MG63 (cell line): ENCODE results near the gene SPECC1L. TPM values are rescaled to one million over a fixed set of nuclear protein-coding genes. Genes with fewer than 3 reads are reported as not detected.
"Not testable (repeated sequence)": the region's sequence is repeated elsewhere in the genome, so short reads cannot be mapped to it uniquely, and the experiment has no call there.

Experiments used
- DNase-seq: peaks from one replicate; pipeline ENCODE4 v3.0.0-alpha.2; 2020
- H3K27me3 ChIP-seq: fragments of 250-450 bp; sonication (Bioruptor Pico); 2 replicates; pipeline ENCODE4 v1.5.1; 2020; ENCODE audit warnings: mild to moderate bottlenecking, moderate library complexity
- H3K36me3 ChIP-seq: fragments of 250-450 bp; sonication (Bioruptor Pico); 2 replicates; pipeline ENCODE4 v1.5.1; 2020; ENCODE audit warnings: mild to moderate bottlenecking, moderate library complexity
- H3K4me3 ChIP-seq: fragments of 250-450 bp; sonication (Bioruptor Pico); 2 replicates; pipeline ENCODE4 v1.5.1; 2020; ENCODE audit warnings: mild to moderate bottlenecking, moderate library complexity
- H3K9me3 ChIP-seq: fragments of 250-450 bp; sonication (Bioruptor Pico); 2 replicates; pipeline ENCODE4 v1.5.1; 2020; ENCODE audit warnings: mild to moderate bottlenecking, moderate library complexity
- total RNA-seq: library from RNA; depleted of rRNA; stranded (reverse); fragments of >200 nt; shearing (Covaris generic); gene quantifications from 2 replicates; pipeline ENCODE4 v1.2.3, GENCODE V29; 2014; ENCODE audit warnings: low replicate concordance

The SPECC1L gene
- total RNA-seq, 1 experiment from 2014 or later = 11.0 TPM

DNA sequence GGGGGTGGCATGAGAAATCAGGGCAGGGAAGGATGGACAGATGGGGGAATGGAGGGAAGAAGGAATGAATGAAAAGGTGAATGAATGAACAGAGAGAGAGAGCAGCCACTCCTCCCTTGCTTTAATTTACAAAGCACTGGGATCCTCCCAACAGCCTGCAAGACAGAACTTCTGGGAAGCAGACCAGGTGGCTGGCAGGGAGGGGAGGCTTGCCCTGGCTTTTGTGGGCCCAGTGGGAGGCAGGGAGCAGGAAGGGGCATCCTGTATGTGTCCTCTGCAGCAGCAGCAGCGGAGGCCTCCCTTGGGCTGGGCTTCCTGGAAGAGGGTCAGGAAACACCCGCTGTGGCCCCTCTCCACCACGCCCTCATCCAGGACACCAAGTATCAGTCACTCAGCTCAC lies 27.2 kb upstream of the SPECC1L start:
- peak; percentile 16 for DNase-seq
- not testable (repeated sequence) for H3K27me3 ChIP-seq, H3K4me3 ChIP-seq, H3K36me3 ChIP-seq, H3K9me3 ChIP-seq

DNA sequence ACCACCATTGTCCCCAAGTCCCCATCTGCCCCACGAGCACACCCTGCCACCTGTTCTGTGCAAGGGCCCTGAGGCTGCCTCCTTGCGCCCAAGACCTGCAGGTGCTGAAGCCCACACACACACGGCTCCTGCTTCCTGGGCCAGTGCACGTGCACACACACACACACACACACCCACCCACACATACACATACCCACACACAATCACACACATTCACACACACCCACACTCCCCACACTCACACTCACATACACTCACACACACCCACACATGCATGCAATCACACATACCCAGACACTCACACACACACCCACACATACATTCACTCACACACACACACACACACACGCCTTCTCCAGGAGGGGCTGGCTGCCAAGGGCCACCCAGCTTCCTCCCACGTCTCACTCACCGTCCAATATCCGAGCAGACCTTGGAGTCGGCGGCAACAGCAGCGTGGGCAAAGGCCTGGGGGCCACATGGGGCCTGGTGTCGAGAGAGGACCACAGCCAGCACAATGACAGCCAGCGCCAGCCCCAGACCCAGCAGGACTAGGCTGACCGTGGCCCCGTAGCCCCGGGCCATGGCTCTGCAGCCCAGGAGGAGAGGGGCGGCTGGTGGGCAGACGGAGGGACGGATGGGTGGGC lies 26.4 kb upstream of the SPECC1L start:
- Histone ChIP-seq H3K36me3 (no peaks in the 10 kb centered on the region), H3K9me3 (no peaks in the 10 kb centered on the region), H3K27me3 (no peaks in the 10 kb centered on the region), H3K4me3 (no peak overlapping the region)
- DNase-seq = no peak

DNA sequence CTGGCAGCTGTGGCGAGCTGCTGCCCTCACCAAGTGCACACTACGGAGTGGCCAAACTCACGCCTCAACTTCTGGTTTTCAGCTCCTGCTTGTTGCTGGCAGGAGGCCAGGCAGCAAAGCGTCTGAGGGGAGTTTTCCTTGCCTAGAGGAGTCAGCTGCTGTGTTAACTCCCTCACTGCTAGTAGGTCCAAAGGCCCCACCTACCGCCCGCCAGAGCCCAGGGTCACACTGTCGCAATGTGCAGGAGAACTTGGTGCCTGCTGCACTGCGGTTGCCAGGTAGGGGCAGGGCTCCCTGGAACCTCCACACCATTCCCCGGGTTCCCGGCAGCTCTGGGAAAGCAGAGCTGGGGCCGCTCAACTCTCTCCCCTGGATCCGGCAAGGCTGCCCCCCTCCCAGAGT lies 25.6 kb upstream of the SPECC1L start, which contains the start of gene GGT5:
TSS of gene GGT5 (minus strand) at position 53 of the 402 bp plus-strand sequence. CDS start 357 bp downstream, outside the sequence.
- not testable (repeated sequence) for H3K9me3 ChIP-seq, H3K4me3 ChIP-seq, H3K27me3 ChIP-seq, H3K36me3 ChIP-seq, DNase-seq

DNA sequence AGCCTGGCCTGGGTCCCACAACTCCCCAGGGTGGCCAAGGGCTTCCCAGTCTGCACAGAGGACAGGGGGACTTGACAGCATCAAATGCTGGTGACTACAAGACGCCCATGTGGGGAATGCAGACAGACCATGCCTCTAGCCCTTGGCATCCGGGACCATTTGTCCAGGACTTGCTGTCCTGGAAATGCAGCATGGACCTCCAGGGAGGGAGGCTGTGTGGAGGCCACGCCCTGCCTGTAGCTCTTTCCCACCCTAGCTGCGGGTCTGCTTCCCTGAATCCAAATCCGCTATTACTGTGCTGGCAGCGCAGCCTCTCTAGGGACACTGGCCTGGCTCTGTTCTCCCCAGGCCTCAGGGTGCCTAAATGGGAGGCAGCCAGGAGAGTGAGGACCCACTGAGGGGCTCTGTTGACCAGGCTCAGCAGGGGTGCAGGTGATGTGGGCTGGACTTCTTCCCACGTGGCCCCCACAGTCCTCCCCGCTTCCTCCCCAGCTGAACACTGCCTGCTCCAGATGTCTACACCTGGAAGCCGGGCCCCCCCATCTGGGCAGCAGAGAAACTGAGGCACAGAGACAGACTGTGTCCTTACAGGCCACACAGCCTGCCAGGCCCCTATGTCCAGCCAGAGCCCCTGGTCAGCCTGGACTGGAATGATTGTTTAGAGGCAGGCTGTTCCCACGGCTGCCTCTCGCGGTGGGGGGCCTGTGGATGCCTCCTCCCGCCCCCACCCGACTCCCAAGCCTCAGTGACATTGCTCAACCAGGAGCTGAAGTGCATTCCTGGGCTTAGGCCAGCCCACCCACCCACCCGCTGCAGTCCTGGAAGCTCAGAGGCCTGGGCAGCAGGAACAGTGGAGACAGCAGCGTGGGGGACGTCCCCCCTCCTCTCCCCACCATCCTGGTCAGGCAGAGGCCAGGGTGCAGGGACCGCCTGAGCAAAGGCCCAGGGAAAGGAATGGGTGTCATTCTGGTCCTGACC lies 24.8 kb upstream of the SPECC1L start:
- DNase-seq, H3K27me3 ChIP-seq, H3K4me3 ChIP-seq, H3K9me3 ChIP-seq, H3K36me3 ChIP-seq: not testable (repeated sequence)

DNA sequence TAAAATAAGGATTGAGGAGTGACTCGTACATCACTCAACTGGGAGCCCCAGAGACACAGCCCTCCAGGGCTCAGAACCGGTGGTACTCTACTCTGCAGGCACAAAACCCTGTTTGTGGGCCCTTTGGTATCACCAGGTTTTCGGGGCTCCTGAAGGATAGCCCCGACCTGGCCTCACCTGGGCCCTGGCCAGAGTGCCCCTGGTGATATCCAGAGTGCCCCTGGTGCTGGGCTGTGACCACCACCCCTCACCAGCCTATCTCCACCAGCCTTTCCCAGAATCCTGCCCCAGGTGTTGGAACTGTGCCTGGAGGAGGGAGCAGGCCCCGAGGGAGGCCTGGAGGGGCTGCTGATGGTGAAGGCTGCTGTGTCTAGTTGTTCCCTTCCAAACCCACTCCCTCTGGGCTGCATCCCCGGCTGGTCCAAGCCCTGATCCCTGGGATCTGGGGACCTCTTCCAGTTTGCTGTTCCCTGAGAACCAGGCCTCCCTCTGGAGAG lies 23.6 kb upstream of the SPECC1L start:
- DNase-seq = peak; percentile 15
- Histone ChIP-seq H3K4me3 (no peak overlapping the region), H3K36me3 (no peaks in the 10 kb centered on the region), H3K9me3 (no peaks in the 10 kb centered on the region), H3K27me3 (no peaks in the 10 kb centered on the region)

DNA sequence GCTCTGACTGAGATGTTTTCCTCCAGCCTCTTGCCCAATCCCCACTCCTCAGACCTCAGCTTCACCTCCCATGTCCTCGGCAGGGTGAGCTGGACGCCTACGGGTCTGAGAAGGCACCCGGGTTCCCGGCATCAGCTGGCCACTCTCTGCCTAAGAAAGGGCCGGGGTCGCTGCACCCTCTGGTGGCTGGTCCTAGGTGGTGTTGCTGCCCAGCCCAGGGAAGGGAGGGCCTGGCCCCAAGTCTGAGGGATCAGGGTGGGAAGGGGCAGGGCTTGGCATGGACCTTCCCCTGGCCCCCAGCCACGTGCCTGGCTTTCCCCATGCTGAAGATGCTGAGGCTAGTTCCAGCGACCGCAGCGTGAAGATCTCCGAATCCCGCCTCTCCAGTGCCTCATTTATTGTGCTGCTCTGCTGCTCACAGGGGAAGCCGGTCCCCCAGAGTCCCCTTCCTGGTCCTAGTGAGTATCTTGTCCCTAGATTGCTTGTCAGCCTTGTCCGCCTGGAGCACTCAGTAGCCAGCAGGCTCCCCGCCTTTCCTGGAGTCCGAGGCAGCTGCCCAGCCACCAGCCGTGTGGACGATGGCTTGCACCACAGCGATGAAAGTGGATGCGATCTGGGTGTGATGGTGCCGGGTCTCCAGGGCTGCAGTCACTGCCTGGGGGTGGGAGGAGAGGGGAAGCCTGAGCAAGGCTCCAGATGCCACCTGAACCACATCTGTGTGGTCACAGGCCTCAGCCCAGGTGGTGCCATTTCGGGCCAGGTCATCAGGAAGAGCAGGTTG lies 22.9 kb upstream of the SPECC1L start:
- Histone ChIP-seq H3K36me3 (no peaks in the 10 kb centered on the region), H3K4me3 (no peak overlapping the region), H3K27me3 (no peaks in the 10 kb centered on the region), H3K9me3 (no peaks in the 10 kb centered on the region)
- peak; percentile 93 for DNase-seq

DNA sequence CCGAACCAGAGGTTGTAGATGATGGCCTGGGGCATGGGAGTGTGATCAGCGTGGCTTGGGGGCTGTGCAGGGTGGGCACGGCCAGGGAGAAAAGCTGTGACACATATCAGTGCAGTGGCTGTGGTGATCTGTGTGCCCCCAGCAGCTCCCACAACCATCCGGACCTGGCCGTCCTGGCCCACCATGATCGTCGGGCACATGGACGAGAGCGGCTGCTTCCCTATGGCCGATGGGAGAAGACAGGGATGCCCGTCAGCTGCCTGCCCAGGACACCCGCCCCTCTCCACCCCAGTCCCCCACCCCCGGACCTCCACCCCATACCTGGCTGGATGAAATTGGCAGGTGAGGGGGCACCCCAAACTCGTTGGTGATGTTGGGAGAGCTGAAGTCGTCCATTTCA lies 22.0 kb upstream of the SPECC1L start:
- H3K9me3 ChIP-seq, DNase-seq, H3K36me3 ChIP-seq, H3K4me3 ChIP-seq, H3K27me3 ChIP-seq: not testable (repeated sequence)

DNA sequence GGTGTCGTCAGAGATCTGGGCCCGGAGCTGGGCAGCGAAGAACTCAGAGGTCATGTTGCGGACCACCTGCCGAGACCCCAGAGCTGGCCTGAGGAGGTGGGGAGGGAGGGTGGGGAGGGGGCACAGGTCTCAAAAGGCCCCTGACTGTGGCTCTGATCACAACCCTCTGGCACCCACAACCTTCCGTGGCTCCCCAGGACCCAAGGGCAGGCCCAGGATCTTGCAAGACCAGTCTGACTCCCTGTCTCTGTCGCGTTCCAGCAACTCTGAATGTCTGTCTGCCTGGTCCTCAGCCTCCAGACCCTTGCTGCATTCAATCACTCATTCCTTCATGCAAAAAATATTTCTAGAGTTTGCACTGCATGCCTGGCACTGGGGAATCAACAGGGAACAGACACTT lies 21.2 kb upstream of the SPECC1L start:
- DNase-seq, H3K4me3 ChIP-seq, H3K27me3 ChIP-seq, H3K9me3 ChIP-seq, H3K36me3 ChIP-seq: not testable (repeated sequence)

DNA sequence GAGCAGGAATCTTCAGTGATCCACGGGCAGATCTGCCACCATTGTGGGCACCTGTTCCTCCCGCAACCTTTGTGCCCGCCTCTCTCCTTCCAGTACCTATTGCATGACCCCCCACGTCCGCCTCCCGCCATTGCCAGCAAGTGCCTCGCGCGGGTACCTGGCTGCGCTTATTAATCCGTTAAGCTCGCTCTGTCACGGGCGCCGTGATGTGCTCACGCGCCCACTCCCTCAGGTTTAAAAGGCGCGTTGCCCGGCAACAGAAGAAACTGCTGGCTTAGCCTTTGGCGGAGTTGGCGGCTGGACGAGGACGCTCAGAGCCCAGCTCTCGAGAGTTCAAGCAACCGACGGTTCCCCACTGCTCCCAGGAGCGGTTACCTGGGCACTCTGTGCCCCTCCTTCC lies 19.3 kb upstream of the SPECC1L start:
- H3K9me3 ChIP-seq, H3K36me3 ChIP-seq: not testable (repeated sequence)

DNA sequence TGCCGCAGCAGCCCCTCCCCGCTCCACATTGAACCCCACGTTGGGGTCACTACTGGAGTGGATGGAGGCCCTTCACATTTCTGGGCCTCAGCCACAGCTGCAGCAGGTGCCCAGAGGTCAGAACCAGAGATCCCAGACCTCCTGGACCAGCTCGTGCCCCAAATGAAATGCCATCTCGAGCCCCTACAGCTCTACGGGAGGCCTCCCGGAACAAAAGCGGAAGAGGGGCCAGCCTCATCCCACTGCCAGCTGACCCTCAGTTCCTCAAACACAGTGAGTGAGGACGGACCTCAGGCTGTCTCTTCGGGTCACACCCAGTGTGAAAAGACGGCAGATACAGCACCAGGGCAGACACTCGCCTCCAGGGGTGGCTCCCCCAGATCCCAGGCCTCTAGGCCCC lies 17.5 kb upstream of the SPECC1L start:
- H3K36me3 ChIP-seq, H3K4me3 ChIP-seq, H3K27me3 ChIP-seq, H3K9me3 ChIP-seq, DNase-seq: not testable (repeated sequence)

More for the DNA sequence above, 19.3 kb upstream of the SPECC1L start:
- not testable (repeated sequence) for H3K4me3 ChIP-seq, H3K27me3 ChIP-seq, DNase-seq

DNA sequence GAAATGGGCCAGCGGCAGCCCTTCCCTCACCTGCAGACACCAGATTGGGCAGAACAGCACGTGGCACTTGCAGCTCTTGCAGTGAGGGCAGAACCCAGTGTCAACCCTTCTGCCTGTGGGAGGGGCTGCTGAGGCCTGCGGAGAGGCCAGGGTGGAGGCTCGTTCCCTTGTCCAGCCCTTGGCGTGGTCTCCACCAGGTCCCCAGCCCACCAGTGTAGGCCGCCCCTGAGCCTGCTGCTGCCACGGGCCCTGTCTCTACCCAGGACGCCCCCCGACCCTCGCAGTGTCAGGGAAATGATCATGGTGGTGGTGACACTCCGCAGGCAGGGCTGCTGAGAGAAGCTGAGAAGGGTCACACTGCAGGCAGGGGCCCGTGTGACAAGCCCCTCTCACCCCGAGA lies 14.5 kb upstream of the SPECC1L start:
- H3K4me3 ChIP-seq, H3K36me3 ChIP-seq, DNase-seq, H3K27me3 ChIP-seq, H3K9me3 ChIP-seq: not testable (repeated sequence)

DNA sequence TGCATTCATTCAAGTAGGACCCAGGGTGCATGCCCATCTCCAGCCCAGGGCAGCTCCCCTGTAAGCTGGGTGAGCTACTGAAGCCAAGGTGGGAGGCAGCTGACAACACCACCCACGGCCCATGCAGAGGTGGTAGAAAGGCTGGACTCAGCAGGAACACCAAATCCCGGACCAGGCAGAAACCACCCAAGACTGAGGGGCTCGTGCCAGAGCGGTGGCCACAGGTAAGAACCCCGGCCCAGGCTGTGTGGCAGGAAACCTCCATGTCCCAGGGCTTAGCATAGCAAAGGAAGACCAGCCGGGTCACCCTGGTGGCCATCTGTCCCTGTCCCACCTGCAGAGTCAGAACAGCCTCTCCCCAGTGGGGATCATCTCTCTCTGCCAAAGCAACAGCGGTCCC lies 13.9 kb upstream of the SPECC1L start:
- H3K4me3 ChIP-seq, H3K9me3 ChIP-seq, H3K27me3 ChIP-seq, DNase-seq, H3K36me3 ChIP-seq: not testable (repeated sequence)

DNA sequence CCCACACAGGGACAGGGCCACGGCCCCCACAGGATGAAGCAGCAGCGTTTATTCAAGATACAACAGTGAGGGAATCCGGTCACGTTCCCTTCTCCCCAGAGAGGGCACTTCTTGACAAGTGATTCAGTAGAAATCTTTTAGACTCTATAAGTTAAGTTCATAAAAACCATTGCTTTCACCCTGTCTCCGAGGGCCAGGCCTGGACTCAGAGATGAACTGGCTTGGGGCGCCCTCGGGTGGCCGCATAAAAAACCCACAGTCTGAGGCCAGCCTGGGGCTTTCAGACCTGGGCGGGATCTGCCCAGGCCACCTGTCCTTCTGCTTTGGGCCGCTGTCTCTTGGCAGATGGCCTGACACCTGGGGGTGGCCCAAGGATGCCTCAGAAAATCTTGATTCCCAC lies 11.2 kb upstream of the SPECC1L start:
- peak; percentile 69 for DNase-seq
- not testable (repeated sequence) for H3K9me3 ChIP-seq, H3K36me3 ChIP-seq, H3K4me3 ChIP-seq, H3K27me3 ChIP-seq

DNA sequence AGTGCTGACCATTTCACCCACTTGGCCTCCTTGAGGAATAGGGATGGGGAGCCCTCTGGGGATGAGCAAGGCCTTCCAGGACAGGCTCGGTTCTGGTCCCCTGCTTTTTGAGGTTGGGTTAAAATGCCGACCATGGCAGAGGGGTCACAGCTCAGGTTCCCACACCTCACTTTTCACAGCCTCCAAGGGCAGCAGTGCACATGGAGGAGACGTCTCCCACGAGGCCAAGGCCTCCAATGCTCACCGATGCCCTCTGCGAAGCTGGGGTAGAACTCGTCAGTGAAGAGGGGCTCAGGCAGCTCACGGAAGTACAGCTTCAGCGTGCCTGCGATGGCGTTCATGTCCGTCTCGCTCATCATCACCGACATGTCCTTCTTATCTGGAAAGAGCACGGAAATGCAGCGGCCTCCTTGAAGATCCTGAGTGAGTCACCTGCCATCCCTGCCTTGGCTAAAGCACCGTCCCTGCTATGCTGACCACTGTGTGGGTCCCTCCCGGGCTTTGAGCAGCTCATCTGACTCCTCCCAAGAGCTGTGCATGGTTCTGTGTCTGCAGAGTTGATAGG lies 8.4 kb upstream of the SPECC1L start:
- not testable (repeated sequence) for H3K4me3 ChIP-seq, H3K27me3 ChIP-seq, H3K36me3 ChIP-seq, H3K9me3 ChIP-seq, DNase-seq

DNA sequence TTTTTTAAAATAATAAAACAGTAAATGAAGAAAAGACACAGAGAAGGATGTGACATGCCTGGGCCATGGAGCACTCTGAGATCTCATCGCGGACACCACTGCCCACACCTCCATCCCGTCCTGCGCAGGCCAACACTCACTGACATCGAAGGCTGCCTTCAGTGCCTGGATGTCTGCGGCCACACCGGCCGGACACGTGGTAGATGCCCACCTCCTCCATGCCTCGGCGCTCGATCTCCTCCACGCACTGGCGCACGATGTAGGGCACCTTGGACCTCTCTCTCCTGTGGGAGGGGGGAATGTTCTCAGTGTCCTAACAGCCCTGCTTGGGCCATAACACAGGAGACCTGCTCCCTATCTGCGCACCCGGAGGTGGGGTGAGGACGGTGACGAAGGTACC lies 7.2 kb upstream of the SPECC1L start:
- not testable (repeated sequence) for H3K27me3 ChIP-seq, H3K36me3 ChIP-seq, H3K4me3 ChIP-seq, DNase-seq, H3K9me3 ChIP-seq

DNA sequence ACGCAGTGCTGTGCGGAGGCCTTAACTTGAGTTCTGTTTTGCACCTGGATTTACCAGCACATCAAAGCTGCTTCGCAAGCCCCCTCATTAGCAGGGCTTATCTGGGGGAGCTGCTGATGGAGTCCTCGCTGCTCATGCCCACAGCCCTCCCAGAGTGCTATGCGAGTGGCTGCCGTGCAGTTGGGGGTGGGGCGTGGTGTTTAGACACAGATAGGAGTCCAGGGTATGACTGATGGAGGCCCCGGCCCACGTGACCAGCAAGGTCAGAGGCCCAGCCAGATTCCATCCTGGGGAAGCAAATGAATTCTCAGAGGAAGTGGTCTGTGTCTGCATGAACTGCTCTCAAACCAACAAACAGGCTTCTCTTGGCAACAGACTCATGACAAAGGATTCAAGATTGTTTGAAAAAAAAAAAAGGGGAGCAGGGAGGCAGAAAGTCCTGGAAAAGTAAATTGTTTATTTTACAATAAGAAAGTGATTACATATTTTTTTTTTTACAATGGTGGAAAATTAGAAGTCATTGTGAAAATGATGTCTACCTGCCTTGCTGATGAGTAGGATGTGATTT lies 6.2 kb upstream of the SPECC1L start:
- not testable (repeated sequence) for H3K27me3 ChIP-seq, H3K36me3 ChIP-seq, H3K4me3 ChIP-seq, DNase-seq, H3K9me3 ChIP-seq
